Keratinocyte (primary cell): ENCODE data around the gene KRCC1.

Source experiments
- EZH2 ChIP-seq: IDR thresholded peaks from one replicate; pipeline ENCODE4 v1.6.1; 2012; ENCODE audit warnings: inconsistent platforms, mild to moderate bottlenecking, low read length, moderate library complexity
- TF ChIP-seq, protein P1 (sequence below), 3 experiments: IDR thresholded peaks in 1 of 3; conservative IDR thresholded peaks in 1 of 3; optimal IDR thresholded peaks in 1 of 3; 2 replicates in 2 of 3; 3 replicates in 1 of 3; pipeline versions ENCODE3 to v1.5.1; 2011; ENCODE audit warnings: low read length in 3 of 3, mild to moderate bottlenecking in 3 of 3, moderate library complexity in 2 of 3, control low read depth in 1 of 3, inconsistent platforms in 1 of 3; ENCODE audit not compliant: insufficient read depth in 2 of 3; ENCODE audit errors: extremely low read depth in 1 of 3

DNA sequence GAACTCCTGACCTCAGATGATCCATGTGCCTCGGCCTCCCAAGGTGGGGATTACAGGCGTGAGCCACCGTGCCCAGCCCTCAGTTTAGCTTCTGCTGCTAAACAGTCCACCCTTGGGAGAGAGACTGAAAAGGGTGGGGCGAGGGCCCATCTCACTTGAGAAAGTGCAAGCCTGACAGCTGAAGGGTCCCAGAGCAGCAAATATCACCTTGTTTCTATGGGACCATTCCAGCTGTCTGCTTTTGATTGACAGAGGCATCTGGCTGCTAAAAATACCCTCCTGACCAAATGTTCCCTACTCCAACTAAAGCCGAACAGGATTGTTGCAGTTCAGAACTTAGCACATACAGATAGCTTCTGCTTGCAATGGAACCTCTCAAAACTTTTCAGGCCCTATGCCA is 11.6 kb upstream of the KRCC1 start:
- TF ChIP-seq, protein P1, sequence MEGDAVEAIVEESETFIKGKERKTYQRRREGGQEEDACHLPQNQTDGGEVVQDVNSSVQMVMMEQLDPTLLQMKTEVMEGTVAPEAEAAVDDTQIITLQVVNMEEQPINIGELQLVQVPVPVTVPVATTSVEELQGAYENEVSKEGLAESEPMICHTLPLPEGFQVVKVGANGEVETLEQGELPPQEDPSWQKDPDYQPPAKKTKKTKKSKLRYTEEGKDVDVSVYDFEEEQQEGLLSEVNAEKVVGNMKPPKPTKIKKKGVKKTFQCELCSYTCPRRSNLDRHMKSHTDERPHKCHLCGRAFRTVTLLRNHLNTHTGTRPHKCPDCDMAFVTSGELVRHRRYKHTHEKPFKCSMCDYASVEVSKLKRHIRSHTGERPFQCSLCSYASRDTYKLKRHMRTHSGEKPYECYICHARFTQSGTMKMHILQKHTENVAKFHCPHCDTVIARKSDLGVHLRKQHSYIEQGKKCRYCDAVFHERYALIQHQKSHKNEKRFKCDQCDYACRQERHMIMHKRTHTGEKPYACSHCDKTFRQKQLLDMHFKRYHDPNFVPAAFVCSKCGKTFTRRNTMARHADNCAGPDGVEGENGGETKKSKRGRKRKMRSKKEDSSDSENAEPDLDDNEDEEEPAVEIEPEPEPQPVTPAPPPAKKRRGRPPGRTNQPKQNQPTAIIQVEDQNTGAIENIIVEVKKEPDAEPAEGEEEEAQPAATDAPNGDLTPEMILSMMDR (optimal IDR thresholded peaks at IDR 0.05 in 1 of 3, IDR thresholded peaks at IDR 0.05 in 1 of 3, conservative IDR thresholded peaks at IDR 0.05 in 1 of 3; ENCODE audit: extremely low read depth in 1 of 3, insufficient read depth in 2 of 3, low read length in 3 of 3), result no peak
- TF ChIP-seq EZH2, result no peak
